ENCODE measurements around the gene RUVBL2. TPM values are rescaled to one million over a fixed set of nuclear protein-coding genes. Genes with fewer than 3 reads are reported as not detected.

The RUVBL2 gene
- total RNA-seq, 1 experiment from 2014 or later = 170 TPM

- BruUV-seq (replicated peaks) = no TSS peak
- in situ Hi-C loops (cut with HindIII; ENCODE audit: low pct_unique_long_range_greater_than_20kb, low sequenced_read_pairs) (no loop called here), intact Hi-C loops (cut with micrococcal nuclease; ENCODE audit: unreplicated experiment) (no loop called here)
- Histone ChIP-seq H3K27ac (ENCODE audit: low read length) (peak within 1 kb of the TSS; percentile 97), H3K36me3 (ENCODE audit: control insufficient read depth, insufficient read depth, low read length) (peaks cover 2% of the 10 kb centered on the region), H3K9me3 (ENCODE audit: control insufficient read depth, insufficient read depth, low read depth, low read length) (no peaks in the 10 kb centered on the region), H3K4me1 (ENCODE audit: control insufficient read depth, insufficient read depth, low read length) (peaks cover 43% of the 10 kb centered on the region), H3K4me3 (ENCODE audit: low read depth in 2 of 2, low read length in 2 of 2) (peak within 1 kb of the TSS; percentile 77 to 84), H3K27me3 (ENCODE audit: control insufficient read depth, insufficient read depth, low read length) (no peaks in the 10 kb centered on the region)
- peak in 1 of 2 experiments; percentile 32; a peak in 2 of 4 replicates for TF ChIP-seq REST (IDR thresholded peaks at IDR 0.05; ENCODE audit: insufficient read depth in 1 of 2, low read depth in 2 of 2, low read length in 1 of 2)
- TF ChIP-seq POLR2AphosphoS5 (IDR thresholded peaks at IDR 0.05; ENCODE audit: low read depth, low read length) = peak; percentile 99
- TF ChIP-seq SIN3A (IDR thresholded peaks at IDR 0.05; ENCODE audit: borderline replicate concordance, insufficient read depth, low read depth, low read length) = peak; percentile 92
- TF ChIP-seq TCF7L2 (IDR thresholded peaks at IDR 0.05; ENCODE audit: low read depth, low read length) = 0 out of 2 replicates have a peak, but pooled peaks have one; percentile 10
- no peak for TF ChIP-seq CTCF (IDR thresholded peaks at IDR 0.05)
- CTCF ChIA-PET = interaction anchor here (0.6 kb wide), 1 partner anchor 28 kb away, joined by 3 read pairs; the partner anchor contains the start of gene RUVBL2
- ATAC-seq (peak; percentile 82), DNase-seq (ENCODE audit: low read depth, low spot score) (peak; percentile 67)
- POLR2A ChIA-PET = no interaction called here
Observed at GRCh38 chr19:48965040-48965805, 28.5 kb upstream of the RUVBL2 start, which contains the start of gene FTL. FTL (plus strand) TSS chr19:48965309; CDS start chr19:48965508, 199 bp downstream.

GRCh38 chr19:48965806-48966540 is 27.7 kb upstream of the RUVBL2 start:
- Histone ChIP-seq H3K9me3 (ENCODE audit: control insufficient read depth, insufficient read depth, low read depth, low read length) (no peaks in the 10 kb centered on the region), H3K4me3 (ENCODE audit: low read depth in 2 of 2, low read length in 2 of 2) (peak overlapping the region; percentile 77 to 84), H3K36me3 (ENCODE audit: control insufficient read depth, insufficient read depth, low read length) (peaks cover 2% of the 10 kb centered on the region), H3K27ac (ENCODE audit: low read length) (peak overlapping the region; percentile 81), H3K27me3 (ENCODE audit: control insufficient read depth, insufficient read depth, low read length) (no peaks in the 10 kb centered on the region), H3K4me1 (ENCODE audit: control insufficient read depth, insufficient read depth, low read length) (peaks cover 43% of the 10 kb centered on the region)
- in situ Hi-C loops (cut with HindIII; ENCODE audit: low pct_unique_long_range_greater_than_20kb, low sequenced_read_pairs) (no loop called here), intact Hi-C loops (cut with micrococcal nuclease; ENCODE audit: unreplicated experiment) (no loop called here)
- ChIA-PET CTCF (interaction anchor here (0.6 kb wide), 1 partner anchor 177 kb away, joined by 8 read pairs; no protein-coding TSS in a partner anchor), POLR2A (interaction anchor here (0.6 to 1.3 kb wide), 3 partner anchors 18 to 175 kb away, joined by 3 to 5 read pairs (median 3); partner anchors contain the start of gene RUVBL2)
- ATAC-seq (peak; percentile 45), DNase-seq (ENCODE audit: low read depth, low spot score) (no peak)
- TF ChIP-seq CTCF (IDR thresholded peaks at IDR 0.05) (no peak), TCF7L2 (IDR thresholded peaks at IDR 0.05; ENCODE audit: low read depth, low read length) (no peak; the same call in 1 of the 2 replicates), POLR2AphosphoS5 (IDR thresholded peaks at IDR 0.05; ENCODE audit: low read depth, low read length) (no peak), REST (IDR thresholded peaks at IDR 0.05; ENCODE audit: insufficient read depth in 1 of 2, low read depth in 2 of 2, low read length in 1 of 2) (no peak), SIN3A (IDR thresholded peaks at IDR 0.05; ENCODE audit: borderline replicate concordance, insufficient read depth, low read depth, low read length) (no peak)
- TSS peak; percentile 98 for BruUV-seq (replicated peaks)
